Astrocyte of the cerebellum (primary cell): ENCODE data around the gene TEX53.

ENCODE experiments used
- DNase-seq: peaks from one replicate; pipeline ENCODE4 v3.0.0-alpha.2; 2011; ENCODE audit warnings: low read depth
- H3K4me3 ChIP-seq: 2 replicates; pipeline ENCODE4 v1.5.1; 2011; ENCODE audit warnings: mild to moderate bottlenecking, low read depth, low read length, moderate library complexity
- in situ Hi-C: cut with HindIII; loops from 2 replicates; pipeline ENCODE4 v1.10.0; 2017; ENCODE audit warnings: low sequenced_read_pairs
- TF ChIP-seq, protein P1 (sequence below): IDR thresholded peaks from 2 replicates; pipeline ENCODE4 v1.5.1; 2012; ENCODE audit warnings: low read length, low read depth, moderate library complexity, mild to moderate bottlenecking; ENCODE audit errors: missing control alignments

Gene TEX53

DNA sequence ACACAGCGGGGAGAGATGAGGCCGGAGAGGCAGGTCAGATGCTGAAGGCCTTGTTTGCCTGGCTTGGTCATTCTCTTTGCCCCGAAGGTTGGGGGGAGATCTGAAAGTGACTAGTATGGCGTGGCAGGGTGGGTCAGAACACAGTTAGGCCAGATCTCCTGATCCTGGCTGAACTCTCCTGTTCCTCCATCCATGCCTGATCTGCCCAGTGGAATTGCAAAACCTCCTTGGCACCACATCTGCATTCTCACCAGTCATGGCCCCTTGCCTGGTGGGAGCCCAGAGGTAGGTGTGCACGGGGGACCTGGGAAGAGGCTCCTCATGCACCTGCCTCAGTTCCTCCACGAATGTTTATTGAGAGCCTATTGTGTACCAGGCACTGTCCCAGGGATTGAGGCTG, 23.2 kb downstream of the TEX53 start:
- H3K4me3 ChIP-seq, result no peak overlapping the region
- TF ChIP-seq, protein P1, sequence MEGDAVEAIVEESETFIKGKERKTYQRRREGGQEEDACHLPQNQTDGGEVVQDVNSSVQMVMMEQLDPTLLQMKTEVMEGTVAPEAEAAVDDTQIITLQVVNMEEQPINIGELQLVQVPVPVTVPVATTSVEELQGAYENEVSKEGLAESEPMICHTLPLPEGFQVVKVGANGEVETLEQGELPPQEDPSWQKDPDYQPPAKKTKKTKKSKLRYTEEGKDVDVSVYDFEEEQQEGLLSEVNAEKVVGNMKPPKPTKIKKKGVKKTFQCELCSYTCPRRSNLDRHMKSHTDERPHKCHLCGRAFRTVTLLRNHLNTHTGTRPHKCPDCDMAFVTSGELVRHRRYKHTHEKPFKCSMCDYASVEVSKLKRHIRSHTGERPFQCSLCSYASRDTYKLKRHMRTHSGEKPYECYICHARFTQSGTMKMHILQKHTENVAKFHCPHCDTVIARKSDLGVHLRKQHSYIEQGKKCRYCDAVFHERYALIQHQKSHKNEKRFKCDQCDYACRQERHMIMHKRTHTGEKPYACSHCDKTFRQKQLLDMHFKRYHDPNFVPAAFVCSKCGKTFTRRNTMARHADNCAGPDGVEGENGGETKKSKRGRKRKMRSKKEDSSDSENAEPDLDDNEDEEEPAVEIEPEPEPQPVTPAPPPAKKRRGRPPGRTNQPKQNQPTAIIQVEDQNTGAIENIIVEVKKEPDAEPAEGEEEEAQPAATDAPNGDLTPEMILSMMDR, result no peak
- DNase-seq, result no peak
- in situ Hi-C loops, result no loop called here

DNA sequence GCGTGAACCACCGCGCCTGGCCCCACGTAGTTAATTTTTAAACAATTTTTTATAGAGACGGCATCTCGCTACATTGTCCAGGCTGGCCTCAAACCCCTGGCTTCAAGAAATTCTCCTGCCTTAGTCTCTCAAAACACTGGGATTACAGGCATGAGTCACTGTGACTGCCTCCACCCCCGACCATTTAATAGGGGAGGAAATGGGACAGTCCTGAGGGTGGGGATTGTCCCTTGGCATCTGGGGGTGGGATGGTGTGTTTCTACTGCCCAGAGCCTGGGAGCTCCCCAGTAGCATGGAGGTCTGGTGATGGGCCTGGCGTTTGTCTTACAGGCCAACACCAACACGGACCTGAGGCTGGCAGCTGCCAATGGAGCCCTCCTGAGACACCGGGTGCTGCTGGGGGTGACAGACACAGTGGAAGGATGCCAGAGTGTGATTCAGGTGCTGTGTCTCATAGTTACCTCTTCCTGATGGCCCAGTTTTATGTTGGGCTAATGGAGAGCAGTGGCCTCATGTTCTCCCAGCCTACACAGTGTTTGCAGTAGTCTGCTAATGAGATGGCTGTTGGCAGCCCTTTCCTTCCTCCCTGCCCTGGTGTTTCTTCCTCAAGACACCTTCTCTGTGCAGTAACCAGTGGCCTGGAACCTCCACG, 24.0 kb downstream of the TEX53 start:
- no peak overlapping the region for H3K4me3 ChIP-seq
- TF ChIP-seq, protein P1, result no peak
- no peak for DNase-seq
- in situ Hi-C loops, result no loop called here

GRCh38 chr9:114631166-114631565, 26.4 kb downstream of the TEX53 start:
- no peak overlapping the region for H3K4me3 ChIP-seq
- TF ChIP-seq, protein P1, result no peak
- in situ Hi-C loops, result no loop called here
- DNase-seq, result no peak

GRCh38 chr9:114629563-114630090, 28.0 kb downstream of the TEX53 start:
- in situ Hi-C loops, result no loop called here
- H3K4me3 ChIP-seq, result no peak overlapping the region

GRCh38 chr9:114627553-114627952, 30.1 kb downstream of the TEX53 start:
- TF ChIP-seq, protein P1, result no peak
- H3K4me3 ChIP-seq, result no peak overlapping the region
- in situ Hi-C loops, result no loop called here
- DNase-seq, result no peak

More at GRCh38 chr9:114629563-114630090, 28.0 kb downstream of the TEX53 start:
- TF ChIP-seq, protein P1, result no peak
- no peak for DNase-seq

DNA sequence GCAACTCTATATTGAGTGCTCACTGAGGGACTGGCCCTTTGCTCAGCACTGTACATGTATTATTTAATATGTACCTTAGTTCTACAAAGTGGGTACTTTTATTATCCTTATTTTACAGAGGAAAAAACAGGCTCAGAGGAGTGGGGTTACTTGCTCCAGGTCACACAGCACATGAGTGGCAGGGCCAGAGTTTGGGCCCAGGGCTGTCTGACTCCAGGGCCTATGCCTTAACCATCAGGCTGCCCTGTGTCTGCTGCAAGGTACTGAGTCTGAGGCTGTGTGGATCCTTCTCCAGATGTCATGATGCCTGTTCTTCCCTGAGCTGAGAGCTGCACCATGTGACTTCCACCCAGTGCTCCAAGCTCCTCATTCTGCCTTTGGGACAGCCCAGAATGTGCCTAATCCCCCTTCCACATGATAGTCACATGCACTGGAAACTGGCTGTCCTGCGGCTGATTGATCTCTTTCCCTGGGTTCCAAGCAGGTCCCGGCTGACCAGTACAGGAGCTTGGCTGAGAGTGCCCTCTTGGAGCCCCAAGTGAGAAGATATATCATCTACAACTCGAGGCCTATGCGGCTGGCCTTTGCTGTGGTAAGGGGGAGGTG, 31.1 kb downstream of the TEX53 start:
- no peak overlapping the region for H3K4me3 ChIP-seq
- no peak for DNase-seq
- TF ChIP-seq, protein P1, result no peak
- in situ Hi-C loops, result no loop called here
